Measurements from ENCODE around the gene ALG11.
"Not testable (repeated sequence)": the region's sequence is repeated elsewhere in the genome, so short reads cannot be mapped to it uniquely, and the experiment has no call there.

ALG11 gene

DNA sequence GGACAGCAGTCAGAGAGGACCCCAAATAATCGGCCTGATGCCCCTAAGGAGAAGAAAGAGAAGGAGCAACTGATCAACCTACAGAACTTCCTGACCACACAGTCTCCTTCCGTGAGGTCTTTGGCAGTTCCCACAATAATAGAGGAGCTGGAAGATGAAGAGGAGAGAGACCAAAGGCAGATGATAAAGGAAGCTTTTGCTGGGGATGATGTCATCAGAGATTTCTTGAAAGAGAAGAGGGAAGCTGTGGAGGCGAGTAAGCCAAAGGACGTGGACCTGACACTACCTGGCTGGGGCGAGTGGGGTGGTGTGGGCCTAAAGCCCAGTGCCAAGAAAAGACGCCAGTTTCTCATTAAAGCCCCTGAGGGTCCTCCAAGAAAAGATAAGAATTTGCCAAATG lies 18.2 kb downstream of the ALG11 start:
- DNase-seq = not testable (repeated sequence)

GRCh38 chr13:52033039-52033438 lies 20.8 kb downstream of the ALG11 start:
- DNase-seq = no peak

DNA sequence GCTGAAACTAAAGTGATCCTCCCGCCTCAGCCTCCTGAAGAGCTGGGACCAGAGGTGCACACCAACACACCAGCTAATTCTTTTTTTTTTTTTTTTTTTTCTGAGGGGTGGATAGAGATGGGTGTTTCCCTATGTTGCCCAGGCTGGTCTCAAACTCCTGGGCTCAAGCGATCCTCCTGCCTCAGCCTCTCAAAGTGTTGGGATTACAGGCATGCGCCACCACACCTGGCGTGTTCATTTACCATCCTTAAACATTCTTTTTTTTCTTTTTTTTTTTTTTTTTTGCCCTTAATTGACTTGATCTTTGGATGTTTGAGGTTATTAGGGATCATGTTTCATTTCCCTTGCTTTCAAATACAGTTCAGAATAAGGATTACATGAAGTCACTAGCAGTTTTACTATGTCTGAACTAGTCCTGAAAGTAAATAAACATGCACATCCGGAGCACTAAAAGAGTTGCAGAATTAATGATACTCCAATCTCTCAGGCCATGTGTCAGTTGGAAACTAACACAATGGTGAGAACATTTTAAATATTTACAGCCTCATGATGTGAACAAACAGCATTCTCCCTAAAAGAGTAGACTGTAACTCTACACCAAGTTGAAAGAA lies 22.5 kb downstream of the ALG11 start:
- DNase-seq = no peak

DNA sequence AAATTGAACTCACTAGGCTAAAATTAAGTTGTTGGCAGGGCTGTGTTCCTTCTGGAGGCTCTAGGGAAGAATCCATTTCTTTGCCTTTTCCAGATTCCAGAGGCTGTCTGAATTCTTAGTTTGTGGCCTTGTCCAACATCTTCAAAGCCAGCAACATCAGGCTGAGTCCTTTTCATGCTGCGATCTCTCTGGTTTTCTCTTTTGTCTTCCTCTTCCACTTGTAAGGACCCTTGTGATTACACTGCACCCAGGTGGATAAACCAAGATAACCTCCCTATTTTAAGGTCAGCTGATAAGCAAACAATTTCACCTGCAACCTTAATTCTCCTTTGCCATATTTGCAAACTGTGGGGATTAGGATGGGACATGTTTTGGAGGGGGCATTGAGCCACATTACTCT lies 23.8 kb downstream of the ALG11 start:
- no peak for DNase-seq

DNA sequence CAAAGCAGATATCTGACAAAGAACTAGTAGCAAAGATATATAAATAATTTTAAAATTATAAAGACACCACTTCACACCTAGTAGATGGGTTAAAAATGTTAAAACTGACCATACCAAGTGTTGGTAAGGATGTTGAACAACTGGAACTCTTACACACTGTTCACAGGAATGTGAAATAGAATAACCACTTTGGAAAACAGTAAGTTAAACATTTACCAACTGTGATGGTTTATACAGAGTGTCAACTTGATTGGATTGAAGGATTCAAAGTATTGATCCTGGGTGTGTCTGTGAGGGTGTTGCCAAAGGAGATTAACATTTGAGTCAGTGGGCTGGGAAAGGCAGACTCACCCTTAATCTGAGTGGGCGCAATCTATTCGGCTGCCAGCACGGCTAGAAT lies 31.5 kb downstream of the ALG11 start:
- no peak for DNase-seq

DNA sequence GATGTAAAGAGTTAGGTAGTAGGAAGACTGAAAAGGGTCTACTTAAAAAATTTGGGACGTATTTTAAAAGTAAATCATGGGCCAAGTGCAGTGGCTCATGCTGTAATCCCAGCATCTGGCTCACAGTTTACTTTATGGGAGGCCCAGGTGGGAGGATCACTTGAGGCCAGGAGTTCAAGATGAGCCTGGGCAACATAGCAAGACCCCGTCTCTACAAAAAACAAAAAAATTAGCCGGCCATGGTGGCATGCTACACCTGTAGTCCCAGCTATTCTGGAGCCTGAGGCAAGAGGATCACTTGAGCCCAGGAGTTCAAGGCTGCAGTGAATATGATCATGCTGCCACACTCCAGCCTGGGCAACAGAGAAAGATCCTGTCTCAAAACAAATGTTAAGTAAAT lies 35.3 kb downstream of the ALG11 start:
- no peak for DNase-seq

DNA sequence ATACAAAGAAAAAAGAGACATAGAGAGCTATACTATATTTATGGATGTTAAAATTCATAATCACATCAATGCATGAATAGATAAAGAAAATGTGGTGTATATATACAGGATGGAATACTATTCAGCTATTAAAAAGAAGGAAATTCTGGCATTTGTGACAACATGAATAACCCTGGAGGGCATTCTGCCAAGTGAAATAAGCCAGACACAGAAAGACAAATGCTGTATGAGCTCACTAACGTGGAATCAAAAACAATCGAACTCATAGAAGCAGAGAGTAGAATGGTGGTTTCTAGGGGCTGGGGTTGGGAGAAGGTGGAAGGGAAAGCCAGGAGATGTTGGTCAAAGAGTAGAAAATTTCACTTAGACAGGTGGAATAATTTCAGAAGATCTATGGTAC lies 36.3 kb downstream of the ALG11 start:
- no peak for DNase-seq

GRCh38 chr13:52051400-52051799 lies 39.2 kb downstream of the ALG11 start:
- DNase-seq = no peak

DNA sequence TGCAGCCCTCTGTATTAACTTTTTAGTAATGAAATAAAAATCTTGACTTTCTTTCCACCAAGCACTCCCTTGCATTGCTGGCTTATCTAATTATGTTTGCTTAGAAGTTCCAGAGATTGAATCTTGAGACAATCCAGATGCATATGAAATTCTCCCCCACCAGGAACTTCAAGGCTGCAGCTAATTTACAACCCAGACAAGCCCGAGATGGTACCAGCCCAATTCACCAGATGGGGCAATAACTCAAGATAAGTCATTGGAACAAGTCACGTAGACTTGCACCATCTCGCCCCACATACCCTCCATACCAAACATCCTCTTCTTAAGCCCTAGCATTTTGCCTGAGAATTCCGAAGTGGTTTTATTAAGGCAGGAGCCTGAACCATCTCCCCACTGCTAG lies 41.3 kb downstream of the ALG11 start:
- DNase-seq = no peak

DNA sequence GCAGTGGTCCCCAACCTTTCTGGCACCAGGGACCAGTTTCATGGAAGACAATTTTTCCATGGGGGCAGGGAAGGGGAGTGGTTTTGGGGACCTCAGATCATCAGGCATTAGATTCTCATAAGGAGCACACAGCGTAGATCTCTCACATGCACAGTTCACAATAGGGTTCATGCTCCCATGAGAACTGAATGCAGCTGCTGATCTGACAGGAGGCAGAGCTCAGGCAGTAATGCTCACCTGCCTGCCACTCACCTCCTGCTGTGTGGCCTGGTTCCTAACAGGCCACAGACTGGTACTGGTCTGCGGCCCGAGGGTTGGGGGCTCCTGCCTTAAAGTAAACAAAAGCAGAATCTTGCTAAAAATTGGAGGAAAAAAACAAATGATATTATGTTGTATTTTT lies 48.9 kb downstream of the ALG11 start:
- not testable (repeated sequence) for DNase-seq

DNA sequence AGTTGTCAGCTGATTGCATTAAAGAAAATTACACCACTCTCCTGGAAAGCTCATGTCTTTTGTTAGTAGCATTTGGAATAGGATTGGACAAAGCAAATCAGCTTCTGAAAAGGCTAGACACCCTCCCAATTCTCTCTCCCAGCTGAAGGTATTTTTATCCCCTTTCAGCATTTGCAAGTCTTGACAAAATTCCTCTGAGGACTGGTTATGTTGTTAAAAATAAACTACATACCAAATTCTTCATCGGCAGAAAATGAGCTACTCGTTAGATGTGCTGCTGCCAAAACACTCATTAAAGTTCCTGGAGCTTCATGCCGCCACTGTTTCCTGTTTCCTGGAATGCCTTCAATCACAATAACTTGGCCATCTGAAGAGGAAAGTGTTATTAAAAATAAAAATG lies 49.4 kb downstream of the ALG11 start:
- no peak for DNase-seq

DNA sequence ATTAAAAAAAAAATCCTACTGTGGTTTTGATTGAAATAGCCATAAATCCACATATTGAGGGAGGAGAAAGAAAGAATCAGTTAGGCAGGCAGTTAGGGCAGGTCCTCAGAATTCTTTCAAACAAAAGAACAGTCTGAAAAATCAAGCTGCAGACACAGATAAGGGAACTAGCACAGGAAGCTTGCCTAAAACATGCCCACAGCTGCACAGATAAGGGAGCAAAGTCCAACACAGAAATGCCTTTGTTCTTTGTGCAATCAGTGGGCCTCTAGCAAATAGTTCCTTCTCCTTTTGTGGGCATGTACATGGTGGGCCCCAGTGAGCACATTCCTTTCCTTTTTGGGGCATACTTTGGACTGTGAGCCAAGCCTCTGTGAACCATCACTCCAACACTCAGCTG lies 55.0 kb downstream of the ALG11 start:
- DNase-seq = no peak

- DNase-seq = peak in 1 of 5 donors; percentile 45
Observed at GRCh38 chr13:52070929-52071523, 58.8 kb downstream of the ALG11 start.
